CD4-positive, alpha-beta memory T cell (primary cell): ENCODE data around the gene CA5A. TPM values are rescaled to one million over a fixed set of nuclear protein-coding genes. Genes with fewer than 3 reads are reported as not detected.
A peak's percentile ranks its signal among the peaks of the same experiment; 100 is the strongest.

Source experiments
- CTCF ChIA-PET: fragments of 350-600 bp; sonication (Branson Sonifier 250); formaldehyde crosslinking; loops from one replicate; lab custom pipeline; 2021; ENCODE audit warnings: inconsistent platforms; ENCODE audit not compliant: partially characterized antibody; lab: Charles Lee
- POLR2A ChIA-PET: fragments of 350-600 bp; sonication (Branson Sonifier 250); formaldehyde crosslinking; loops from one replicate; lab custom pipeline; 2021; ENCODE audit not compliant: partially characterized antibody; lab: Charles Lee
- DNase-seq, 5 donors: peaks; one replicate each; pipeline versions ENCODE4 v3.0.0 to v3.0.0-alpha.2; 2020 to 2022; ENCODE audit warnings: mixed read lengths in 1 of 5
- H3K27ac ChIP-seq: one replicate; pipeline ENCODE4 v1.7.0; 2013; ENCODE audit warnings: low read depth, low read length
- H3K27me3 ChIP-seq: 2 replicates; pipeline ENCODE4 v1.7.0; 2013; ENCODE audit warnings: mild to moderate bottlenecking, low read length, moderate library complexity; ENCODE audit not compliant: insufficient read depth
- H3K36me3 ChIP-seq: 2 replicates; pipeline ENCODE4 v1.7.0; 2013; ENCODE audit warnings: mild to moderate bottlenecking, low read length, moderate library complexity; ENCODE audit not compliant: insufficient read depth
- H3K4me1 ChIP-seq: 2 replicates; pipeline ENCODE4 v1.7.0; 2013; ENCODE audit warnings: mild to moderate bottlenecking, low read length, moderate library complexity; ENCODE audit not compliant: insufficient read depth
- H3K4me3 ChIP-seq, 2 donors: one replicate each; pipeline ENCODE4 v1.7.0; 2013; ENCODE audit warnings: low read length in 2 of 2, mild to moderate bottlenecking in 1 of 2
- H3K9me3 ChIP-seq, 2 donors: one replicate each; pipeline ENCODE4 v1.7.0; 2013; ENCODE audit warnings: low read length in 2 of 2, control low read depth in 1 of 2; ENCODE audit not compliant: control insufficient read depth in 1 of 2
- H3K27ac Mint-ChIP-seq, 7 donors: one replicate each; pipeline ENCODE4 v1.8.0; 2020 to 2021; ENCODE audit warnings: mixed read lengths in 7 of 7, mild to moderate bottlenecking in 6 of 7, inconsistent platforms in 3 of 7, moderate library complexity in 3 of 7
- H3K27me3 Mint-ChIP-seq, 2 donors: one replicate each; pipeline ENCODE4 v1.8.0; 2020 to 2021; ENCODE audit warnings: mixed read lengths in 2 of 2
- H3K36me3 Mint-ChIP-seq, 2 donors: one replicate each; pipeline ENCODE4 v1.8.0; 2020 to 2021; ENCODE audit warnings: mixed read lengths in 2 of 2, inconsistent platforms in 1 of 2, mild to moderate bottlenecking in 1 of 2
- H3K4me1 Mint-ChIP-seq, 4 donors: one replicate each; pipeline ENCODE4 v1.8.0; 2020 to 2021; ENCODE audit warnings: mixed read lengths in 4 of 4, mild to moderate bottlenecking in 1 of 4
- H3K4me3 Mint-ChIP-seq, 8 donors: one replicate each; pipeline ENCODE4 v1.8.0; 2020 to 2021; ENCODE audit warnings: mixed read lengths in 8 of 8, mild to moderate bottlenecking in 7 of 8, moderate library complexity in 6 of 8, inconsistent platforms in 3 of 8
- H3K9me3 Mint-ChIP-seq, 8 donors: one replicate each; pipeline ENCODE4 v1.8.0; 2020 to 2021; ENCODE audit warnings: mixed read lengths in 8 of 8, mild to moderate bottlenecking in 5 of 8, inconsistent platforms in 3 of 8, moderate library complexity in 1 of 8
- intact Hi-C: fragments of 100-400 bp; cut with micrococcal nuclease; formaldehyde crosslinking; loops from one replicate; pipeline ENCODE4 v1.15.1; 2023
- polyA plus RNA-seq, 2 donors: library from polyadenylated mRNA; unstranded; fragments of 300-500 nt; fragmentation: Illumina TruSeq; gene quantifications; one replicate each; pipeline ENCODE4 v1.2.3, GENCODE V29; 2021
- total RNA-seq, 2 experiments: library from RNA; stranded (reverse); gene quantifications; one replicate each; pipeline ENCODE4 v1.2.3, GENCODE V29; 2021

CA5A gene
- total and polyA plus RNA-seq, 4 experiments from 2014 or later: not detected

GRCh38 chr16:87963400-87963799, 27.1 kb upstream of the CA5A start:
- POLR2A ChIA-PET: interaction anchor here (1.2 to 1.4 kb wide), 3 partner anchors 9 to 14 kb away, joined by 3 to 4 read pairs (median 3); partner anchors contain the start of gene BANP
- intact Hi-C loops: no loop called here
- Histone ChIP-seq H3K9me3 (no peaks in the 10 kb centered on the region), H3K4me1 (peaks cover 57% of the 10 kb centered on the region), H3K4me3 (no peak overlapping the region), H3K36me3 (no peaks in the 10 kb centered on the region), H3K27ac (peak overlapping the region; percentile 42), H3K27me3 (no peaks in the 10 kb centered on the region)
- no peaks in the 10 kb centered on the region for H3K9me3 Mint-ChIP-seq
- peak; percentile 31 to 87 (median 38) for DNase-seq
- H3K4me3 Mint-ChIP-seq: peak overlapping the region in 7 of 8 donors; percentile 25 to 72 (median 57)
- H3K27me3 Mint-ChIP-seq: no peaks in the 10 kb centered on the region
- H3K4me1 Mint-ChIP-seq: peaks cover 42 to 78% (median 62%) of the 10 kb centered on the region in 4 donors
- peak overlapping the region; percentile 58 to 90 (median 89) for H3K27ac Mint-ChIP-seq
- CTCF ChIA-PET: no interaction called here
- H3K36me3 Mint-ChIP-seq: peaks cover under 1 to 17% of the 10 kb centered on the region in 2 donors

GRCh38 chr16:87961623-87962022, 25.3 kb upstream of the CA5A start:
- Mint-ChIP-seq H3K4me3 (no peak overlapping the region), H3K4me1 (peaks cover 49 to 90% (median 74%) of the 10 kb centered on the region in 4 donors)
- DNase-seq: no peak

GRCh38 chr16:87960852-87961251, 24.5 kb upstream of the CA5A start:
- Histone ChIP-seq H3K36me3 (peaks cover 3% of the 10 kb centered on the region), H3K4me1 (peaks cover 67% of the 10 kb centered on the region), H3K27me3 (no peaks in the 10 kb centered on the region), H3K4me3 (no peak overlapping the region), H3K9me3 (no peaks in the 10 kb centered on the region), H3K27ac (no peak overlapping the region)
- no peak overlapping the region for H3K4me3 Mint-ChIP-seq
- DNase-seq: no peak
- H3K27me3 Mint-ChIP-seq: no peaks in the 10 kb centered on the region
- peaks cover 49 to 90% (median 75%) of the 10 kb centered on the region in 4 donors for H3K4me1 Mint-ChIP-seq
- intact Hi-C loops: no loop called here
- ChIA-PET CTCF (interaction anchor here (1.1 kb wide), 1 partner anchor 10 kb away, joined by 3 read pairs; the partner anchor contains the start of gene BANP), POLR2A (interaction anchor here (1.0 kb wide), 1 partner anchor 10 kb away, joined by 3 read pairs; the partner anchor contains the start of gene BANP)
- peak overlapping the region in 3 of 7 donors; percentile 37 to 77 (median 68) for H3K27ac Mint-ChIP-seq
- no peaks in the 10 kb centered on the region for H3K9me3 Mint-ChIP-seq
- peaks cover 0 to 34% of the 10 kb centered on the region in 2 donors for H3K36me3 Mint-ChIP-seq

More at GRCh38 chr16:87961623-87962022, 25.3 kb upstream of the CA5A start:
- no peaks in the 10 kb centered on the region for H3K9me3 ChIP-seq
- Mint-ChIP-seq H3K36me3 (peaks cover 0 to 30% of the 10 kb centered on the region in 2 donors), H3K27me3 (no peaks in the 10 kb centered on the region), H3K27ac (peak overlapping the region in 4 of 7 donors; percentile 21 to 77 (median 42)), H3K9me3 (no peaks in the 10 kb centered on the region)
- ChIA-PET CTCF (interaction anchor here (1.1 kb wide), 1 partner anchor 10 kb away, joined by 3 read pairs; the partner anchor contains the start of gene BANP), POLR2A (interaction anchor here (0.8 kb wide), 1 partner anchor 11 kb away, joined by 3 read pairs; the partner anchor contains the start of gene BANP)
- H3K27ac ChIP-seq: no peak overlapping the region
- peaks cover 3% of the 10 kb centered on the region for H3K36me3 ChIP-seq
- H3K4me1 ChIP-seq: peaks cover 67% of the 10 kb centered on the region
- intact Hi-C loops: no loop called here
- H3K27me3 ChIP-seq: no peaks in the 10 kb centered on the region
- no peak overlapping the region for H3K4me3 ChIP-seq

GRCh38 chr16:87960296-87960695, 24.0 kb upstream of the CA5A start:
- no peak for DNase-seq
- Mint-ChIP-seq H3K9me3 (no peaks in the 10 kb centered on the region), H3K4me3 (peak overlapping the region in 2 of 8 donors; percentile 2 to 35), H3K27me3 (no peaks in the 10 kb centered on the region), H3K36me3 (peaks cover 0 to 37% of the 10 kb centered on the region in 2 donors), H3K4me1 (peaks cover 51 to 91% (median 79%) of the 10 kb centered on the region in 4 donors), H3K27ac (peak overlapping the region in 6 of 7 donors; percentile 71 to 85 (median 80))
- intact Hi-C loops: no loop called here
- Histone ChIP-seq H3K36me3 (peaks cover 3% of the 10 kb centered on the region), H3K27me3 (no peaks in the 10 kb centered on the region), H3K27ac (no peak overlapping the region), H3K4me1 (peaks cover 69% of the 10 kb centered on the region), H3K4me3 (no peak overlapping the region), H3K9me3 (no peaks in the 10 kb centered on the region)
- CTCF ChIA-PET: interaction anchor here (1.1 kb wide), 1 partner anchor 9 kb away, joined by 3 read pairs; the partner anchor contains the start of gene BANP
- POLR2A ChIA-PET: interaction anchor here (1.0 kb wide), 1 partner anchor 9 kb away, joined by 3 read pairs; the partner anchor contains the start of gene BANP

GRCh38 chr16:87959391-87959990, 23.2 kb upstream of the CA5A start:
- Histone ChIP-seq H3K27ac (no peak overlapping the region), H3K4me1 (peaks cover 72% of the 10 kb centered on the region), H3K36me3 (peaks cover 3% of the 10 kb centered on the region), H3K27me3 (no peaks in the 10 kb centered on the region), H3K9me3 (no peaks in the 10 kb centered on the region), H3K4me3 (no peak overlapping the region)
- Mint-ChIP-seq H3K9me3 (no peaks in the 10 kb centered on the region), H3K36me3 (peaks cover 0 to 38% of the 10 kb centered on the region in 2 donors), H3K27me3 (no peaks in the 10 kb centered on the region), H3K4me1 (peaks cover 47 to 92% (median 77%) of the 10 kb centered on the region in 4 donors), H3K4me3 (peak overlapping the region in 3 of 8 donors; percentile 7 to 39 (median 38)), H3K27ac (peak overlapping the region in 5 of 7 donors; percentile 59 to 85 (median 80))
- POLR2A ChIA-PET: interaction anchor here (0.6 kb wide), 1 partner anchor 8 kb away, joined by 3 read pairs; the partner anchor contains the start of gene BANP
- DNase-seq: no peak
- intact Hi-C loops: no loop called here
- CTCF ChIA-PET: no interaction called here

- no peaks in the 10 kb centered on the region for H3K27me3 ChIP-seq
- H3K9me3 ChIP-seq: no peaks in the 10 kb centered on the region
- no peak overlapping the region for H3K27ac ChIP-seq
- no peak overlapping the region for H3K4me3 ChIP-seq
- peaks cover 6 to 44% of the 10 kb centered on the region in 2 donors for H3K36me3 Mint-ChIP-seq
- CTCF ChIA-PET: no interaction called here
- H3K4me3 Mint-ChIP-seq: peak overlapping the region in 2 of 8 donors; percentile 5 to 39
- POLR2A ChIA-PET: no interaction called here
- no peaks in the 10 kb centered on the region for H3K27me3 Mint-ChIP-seq
- H3K4me1 Mint-ChIP-seq: peaks cover 45 to 92% (median 76%) of the 10 kb centered on the region in 4 donors
- H3K9me3 Mint-ChIP-seq: no peaks in the 10 kb centered on the region
- intact Hi-C loops: no loop called here
- peaks cover 69% of the 10 kb centered on the region for H3K4me1 ChIP-seq
- H3K36me3 ChIP-seq: peaks cover 3% of the 10 kb centered on the region
- H3K27ac Mint-ChIP-seq: peak overlapping the region in 3 of 7 donors; percentile 41 to 47 (median 43)
- DNase-seq: no peak
Measured at GRCh38 chr16:87958632-87959031, 22.3 kb upstream of the CA5A start.
